ENCODE data around the gene AGTPBP1. TPM values are rescaled to one million over a fixed set of nuclear protein-coding genes. Genes with fewer than 3 reads are reported as not detected.
"Not testable (repeated sequence)": the region's sequence is repeated elsewhere in the genome, so short reads cannot be mapped to it uniquely, and the experiment has no call there.

AGTPBP1 gene
- polyA plus RNA-seq, 4 donors, result 21.7 to 29.7 (median 26.4) TPM

- no peak for DNase-seq (ENCODE audit: low read depth in 4 of 4, low spot score in 2 of 4)
These were observed 95.7 kb downstream of the AGTPBP1 start for GRCh38 chr9:85645909-85646627.

- DNase-seq (ENCODE audit: low read depth in 4 of 4, low spot score in 2 of 4), result no peak
These were observed 101.3 kb downstream of the AGTPBP1 start for GRCh38 chr9:85640425-85640824.

GRCh38 chr9:85639675-85640186, 102.0 kb downstream of the AGTPBP1 start:
- DNase-seq (ENCODE audit: low read depth in 4 of 4, low spot score in 2 of 4), result no peak

DNA sequence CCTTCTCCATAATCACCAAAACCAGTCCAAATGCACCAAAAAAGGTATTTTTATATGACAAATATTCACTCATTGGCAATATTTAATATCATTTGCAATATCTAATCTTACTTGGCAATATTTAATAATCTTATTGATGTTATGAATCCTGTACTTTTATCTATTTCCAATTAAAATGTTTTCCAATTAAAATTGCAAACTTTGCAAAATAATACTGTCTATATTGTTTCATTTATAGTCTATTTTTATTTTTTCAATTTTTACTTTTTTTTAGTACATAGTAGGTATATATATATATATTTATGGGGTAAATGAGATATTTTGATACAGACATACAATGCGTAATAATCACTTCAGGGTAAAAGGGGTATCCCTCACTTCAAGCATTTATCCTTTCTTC, 109.9 kb downstream of the AGTPBP1 start:
- no peak for DNase-seq (ENCODE audit: low read depth in 4 of 4, low spot score in 2 of 4)

GRCh38 chr9:85630676-85631075, 111.1 kb downstream of the AGTPBP1 start:
- DNase-seq (ENCODE audit: low read depth in 4 of 4, low spot score in 2 of 4), result no peak

- DNase-seq (ENCODE audit: low read depth in 4 of 4, low spot score in 2 of 4), result no peak
These were observed 124.5 kb downstream of the AGTPBP1 start for GRCh38 chr9:85617141-85617670.

DNA sequence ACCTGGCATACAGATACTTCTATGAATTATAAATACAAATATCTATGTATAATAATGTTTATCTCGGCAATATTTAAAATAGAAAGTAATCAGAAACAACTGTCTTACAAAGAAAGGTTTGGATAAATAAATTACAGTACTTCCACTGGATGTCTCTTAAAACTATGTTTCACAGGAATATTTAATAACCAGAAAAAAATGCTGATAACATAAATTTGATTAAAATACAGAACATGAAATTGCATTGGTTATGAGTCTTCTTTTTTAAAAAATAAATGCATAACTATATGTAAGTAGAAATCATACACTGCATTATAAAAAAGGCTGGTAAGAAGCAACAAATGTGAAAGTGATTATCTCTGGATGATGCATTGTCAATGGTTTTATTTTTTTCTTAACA, 126.0 kb downstream of the AGTPBP1 start:
- DNase-seq (ENCODE audit: low read depth in 4 of 4, low spot score in 2 of 4), result no peak

DNA sequence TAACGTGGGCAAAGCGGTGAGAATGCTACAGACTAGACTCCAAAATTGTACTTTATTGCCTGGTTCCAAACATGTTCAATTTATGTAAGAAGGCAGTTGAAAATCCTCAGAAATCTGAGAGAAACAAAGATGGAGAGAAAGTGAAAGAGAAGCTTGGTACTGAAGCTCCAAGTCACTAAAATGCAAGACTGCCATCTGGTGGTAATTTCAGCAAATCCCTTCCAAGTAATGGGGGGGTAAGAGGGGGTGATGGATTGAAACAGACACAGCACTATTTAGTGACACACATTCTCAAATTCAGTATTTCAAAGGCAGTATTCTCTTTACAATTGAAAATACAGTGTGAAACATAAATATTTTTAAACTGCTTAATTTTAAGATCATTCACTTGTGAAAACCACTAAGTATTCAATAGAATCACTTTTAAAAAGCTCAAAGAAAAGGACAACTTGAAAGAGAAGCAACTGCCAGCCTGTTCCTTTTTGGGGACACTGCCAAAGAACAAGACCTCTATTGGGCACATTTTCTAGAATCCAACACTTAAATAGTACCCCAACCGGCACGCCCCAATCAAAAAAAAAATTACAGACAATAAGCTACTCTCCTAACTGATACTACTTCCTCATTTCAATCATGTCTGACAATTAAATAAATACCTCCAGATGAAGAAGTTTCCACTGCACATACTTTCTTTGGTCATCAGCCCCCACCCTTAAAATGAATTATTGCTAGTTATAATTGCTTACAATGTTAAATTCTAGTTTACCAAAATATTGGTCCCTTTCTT, 131.5 kb downstream of the AGTPBP1 start:
- peak; percentile 59 to 79 (median 66) for DNase-seq (ENCODE audit: low read depth in 4 of 4, low spot score in 2 of 4)

GRCh38 chr9:85605905-85606304, 135.8 kb downstream of the AGTPBP1 start:
- DNase-seq (ENCODE audit: low read depth in 4 of 4, low spot score in 2 of 4), result no peak

DNA sequence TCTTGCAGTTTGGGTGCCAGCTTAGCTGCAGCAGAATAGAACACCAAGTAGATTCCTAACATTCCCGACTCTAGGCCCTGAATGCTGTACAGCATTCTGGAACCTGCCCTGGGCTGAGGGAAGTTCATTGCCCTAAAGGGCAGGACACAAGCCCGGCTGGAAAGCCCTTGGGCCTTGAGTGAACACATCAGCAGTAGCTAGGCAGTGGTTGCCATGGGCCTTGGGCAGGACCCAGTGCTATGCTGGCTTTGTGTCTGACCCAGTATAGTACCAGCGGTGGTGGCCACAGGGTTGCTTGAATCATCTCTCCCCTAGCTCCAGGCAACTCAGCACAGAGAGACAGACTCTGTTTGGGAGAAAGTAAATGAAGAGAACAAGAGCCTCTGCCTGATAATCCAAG, 137.8 kb downstream of the AGTPBP1 start:
- DNase-seq (ENCODE audit: low read depth in 4 of 4, low spot score in 2 of 4), result no peak

DNA sequence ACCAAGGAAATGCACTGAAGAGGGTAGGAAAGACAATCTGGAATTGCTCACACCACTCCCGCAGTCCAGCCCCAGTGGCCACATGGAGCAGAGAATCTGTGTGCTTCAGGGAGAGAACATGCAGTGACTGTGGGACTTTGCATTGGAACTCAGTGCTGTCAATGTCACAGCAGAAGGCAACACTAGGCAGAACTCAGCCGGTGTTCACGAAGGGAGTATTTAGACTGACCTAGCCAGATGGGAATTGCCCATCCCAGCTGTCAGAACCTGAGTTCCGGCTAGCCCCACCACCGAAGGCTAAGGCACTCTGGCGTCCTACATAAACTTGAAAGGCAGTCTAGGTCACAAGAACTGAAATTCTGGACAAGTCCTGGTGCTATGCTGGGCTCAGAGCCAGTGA, 139.0 kb downstream of the AGTPBP1 start:
- no peak for DNase-seq (ENCODE audit: low read depth in 4 of 4, low spot score in 2 of 4)

DNA sequence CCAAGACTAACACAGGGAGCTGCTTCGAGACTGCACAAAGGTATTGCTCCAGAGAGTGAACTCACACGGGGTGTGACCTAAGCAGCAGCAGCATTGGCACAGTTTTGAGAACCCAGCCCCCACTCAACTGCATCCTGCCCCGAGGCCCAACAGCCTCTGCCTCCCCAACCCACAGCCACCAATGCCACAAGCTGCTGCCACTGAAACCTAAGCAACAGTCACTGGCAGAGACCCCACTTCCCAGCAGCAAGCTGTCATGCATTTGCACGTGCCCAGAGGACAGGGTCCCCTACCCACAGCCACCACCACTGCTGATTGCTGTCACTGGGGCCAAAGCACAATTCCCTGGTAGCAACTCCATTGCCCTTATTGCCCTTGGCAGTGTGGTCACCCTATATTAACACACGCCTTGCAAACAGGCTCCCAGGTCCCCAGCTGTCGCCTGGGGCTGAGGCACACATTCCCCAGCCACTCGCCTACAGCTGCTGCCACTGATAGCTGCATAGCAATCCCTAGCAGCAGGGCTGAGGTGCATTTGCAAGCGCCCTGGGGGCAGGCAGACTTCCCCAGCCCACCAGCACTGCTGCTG, 141.0 kb downstream of the AGTPBP1 start:
- DNase-seq (ENCODE audit: low read depth in 4 of 4, low spot score in 2 of 4), result no peak

DNA sequence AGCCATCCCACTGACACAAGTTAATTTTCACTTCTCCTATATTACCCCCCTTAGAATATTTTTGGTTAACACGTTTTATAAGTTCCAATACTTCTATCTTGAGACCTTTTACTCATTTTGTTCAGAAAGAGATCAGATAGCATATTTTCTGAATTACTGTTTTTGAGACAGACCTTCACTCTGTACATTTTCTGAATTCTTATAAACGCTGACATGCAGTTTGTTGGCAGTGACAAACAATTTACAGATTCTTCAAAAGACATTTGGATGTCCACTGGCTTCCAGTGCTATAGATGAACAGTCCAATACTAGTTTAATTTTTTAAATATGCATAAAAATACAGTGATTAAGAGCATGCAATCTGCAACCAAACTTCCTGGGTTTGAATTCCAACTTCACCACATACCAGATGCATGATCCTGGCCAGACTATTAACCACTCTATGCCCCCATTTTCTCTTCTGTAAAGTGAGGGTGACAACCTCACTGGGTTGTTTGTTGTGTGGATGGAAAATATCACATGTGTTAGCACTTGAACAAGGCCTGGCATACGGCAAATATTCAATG, 142.1 kb downstream of the AGTPBP1 start:
- DNase-seq (ENCODE audit: low read depth in 4 of 4, low spot score in 2 of 4), result no peak

GRCh38 chr9:85594316-85594715, 147.4 kb downstream of the AGTPBP1 start:
- DNase-seq (ENCODE audit: low read depth in 4 of 4, low spot score in 2 of 4), result no peak

DNA sequence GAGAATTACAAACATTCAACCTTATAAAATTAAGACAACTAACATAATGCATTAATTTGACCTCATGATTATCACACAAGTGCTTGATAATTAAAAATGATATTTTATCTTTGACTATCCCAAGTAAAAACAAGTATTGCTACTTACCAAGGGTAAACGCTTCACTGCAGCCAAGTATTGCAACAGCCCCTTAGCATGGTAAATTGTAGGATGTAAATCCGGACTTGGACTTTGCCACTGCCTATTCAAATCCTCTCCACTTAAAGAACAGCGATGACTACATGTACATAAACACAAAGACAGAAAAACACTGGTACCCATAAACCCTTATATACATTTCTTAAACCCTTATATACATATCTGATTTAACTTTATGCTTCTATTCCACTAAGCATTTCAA, 155.1 kb downstream of the AGTPBP1 start:
- no peak for DNase-seq (ENCODE audit: low read depth in 4 of 4, low spot score in 2 of 4)

DNA sequence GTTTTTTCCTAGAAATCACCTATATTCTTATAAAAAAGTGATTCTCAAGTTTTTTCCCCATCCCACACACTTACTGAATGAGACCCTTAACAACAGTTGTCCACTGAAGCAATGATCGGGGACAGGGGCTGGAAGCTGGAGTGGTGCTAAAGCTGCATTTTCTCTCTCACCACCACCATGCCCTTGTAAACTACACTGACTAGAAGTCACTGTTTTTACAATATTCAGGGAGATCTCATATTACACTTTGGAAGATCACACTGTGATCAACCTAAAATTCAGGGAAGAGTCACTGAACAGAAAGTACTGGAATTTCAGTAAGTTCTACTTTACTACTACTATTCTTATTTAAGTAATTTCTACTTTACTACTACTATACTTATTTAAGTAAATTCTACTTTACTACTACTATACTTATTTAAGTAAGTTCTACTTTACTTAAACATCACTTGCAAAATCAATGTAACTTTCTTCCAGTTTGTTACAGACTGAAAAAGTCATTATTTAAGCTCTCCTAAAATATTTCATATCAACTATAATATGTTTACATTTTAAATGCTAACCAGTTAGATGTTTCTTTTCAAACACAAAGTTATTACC, 164.3 kb downstream of the AGTPBP1 start:
- no peak for DNase-seq (ENCODE audit: low read depth in 4 of 4, low spot score in 2 of 4)

DNA sequence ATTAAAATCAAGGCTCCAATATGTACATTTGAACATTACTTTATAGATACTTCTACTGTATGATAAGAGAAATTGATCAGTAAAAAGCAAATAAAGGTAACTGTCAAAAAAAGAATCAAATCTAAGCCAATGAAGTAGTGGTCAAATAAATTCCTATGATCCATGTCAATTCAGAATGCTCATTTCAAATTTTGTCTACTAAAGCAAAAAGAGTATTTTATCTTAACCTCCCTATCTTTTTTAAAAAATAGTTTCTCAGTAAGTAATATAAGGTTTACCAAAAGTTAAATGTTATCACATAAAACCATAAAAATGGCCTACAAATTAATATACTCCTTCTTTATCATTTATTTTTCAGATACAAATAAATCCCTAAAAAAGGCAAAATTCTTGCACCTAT, 165.9 kb downstream of the AGTPBP1 start:
- DNase-seq (ENCODE audit: low read depth in 4 of 4, low spot score in 2 of 4), result no peak

- not testable (repeated sequence) for DNase-seq (ENCODE audit: low read depth in 4 of 4, low spot score in 2 of 4)
These were observed 168.2 kb downstream of the AGTPBP1 start for GRCh38 chr9:85573546-85573945.

- not testable (repeated sequence) for DNase-seq (ENCODE audit: low read depth in 4 of 4, low spot score in 2 of 4)
These were observed 168.8 kb downstream of the AGTPBP1 start for GRCh38 chr9:85572917-85573316.

DNA sequence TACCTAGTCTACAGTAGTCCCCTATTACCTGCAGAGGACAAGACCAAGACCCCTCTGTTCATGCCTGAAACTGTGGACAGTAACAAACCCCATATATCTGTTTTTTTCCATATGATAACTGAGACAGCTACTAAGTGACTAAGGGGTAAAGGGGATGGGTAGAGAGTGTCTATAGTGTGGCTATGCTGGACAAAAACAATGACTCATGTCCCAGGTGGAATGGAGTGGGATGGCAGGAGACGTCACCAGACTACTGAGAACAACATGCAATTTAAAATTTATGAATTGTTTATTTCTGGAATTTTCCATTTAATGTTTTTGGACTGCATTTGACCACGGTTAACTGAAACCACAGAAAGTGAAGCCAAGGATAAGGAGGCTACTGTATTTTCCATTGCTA, 171.8 kb downstream of the AGTPBP1 start:
- DNase-seq (ENCODE audit: low read depth in 4 of 4, low spot score in 2 of 4), result no peak

DNA sequence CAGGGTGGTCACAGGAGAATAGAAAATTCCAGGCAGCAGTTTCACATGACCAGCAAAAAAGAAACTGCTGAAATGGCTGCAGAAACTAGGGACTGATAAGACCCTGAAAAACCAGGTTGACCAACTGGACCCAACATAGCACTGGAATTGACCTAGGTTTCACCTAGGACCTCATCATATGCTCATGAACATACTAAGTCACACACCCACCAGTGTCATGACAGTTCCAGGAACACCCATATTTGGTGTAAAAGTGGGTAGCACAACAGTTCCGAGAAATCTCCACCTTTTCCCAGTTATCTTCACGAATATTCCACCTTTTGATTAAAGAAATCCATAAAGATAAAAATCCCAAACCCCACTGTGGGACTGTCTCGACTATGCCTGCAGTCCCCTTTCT, 182.2 kb downstream of the AGTPBP1 start:
- no peak for DNase-seq (ENCODE audit: low read depth in 4 of 4, low spot score in 2 of 4)

Measured in left renal cortex interstitium (tissue), 4 donors.